ENCODE data around the gene CABLES1.
"Not testable (repeated sequence)": the region's sequence is repeated elsewhere in the genome, so short reads cannot be mapped to it uniquely, and the experiment has no call there.

CABLES1 gene

GRCh38 chr18:23280844-23281243 lies 145.6 kb downstream of the CABLES1 start:
- no peak for DNase-seq (ENCODE audit: low read depth)
- TF ChIP-seq CTCF (IDR thresholded peaks at IDR 0.05; ENCODE audit: low read depth, low read length, missing control alignments): no peak

DNA sequence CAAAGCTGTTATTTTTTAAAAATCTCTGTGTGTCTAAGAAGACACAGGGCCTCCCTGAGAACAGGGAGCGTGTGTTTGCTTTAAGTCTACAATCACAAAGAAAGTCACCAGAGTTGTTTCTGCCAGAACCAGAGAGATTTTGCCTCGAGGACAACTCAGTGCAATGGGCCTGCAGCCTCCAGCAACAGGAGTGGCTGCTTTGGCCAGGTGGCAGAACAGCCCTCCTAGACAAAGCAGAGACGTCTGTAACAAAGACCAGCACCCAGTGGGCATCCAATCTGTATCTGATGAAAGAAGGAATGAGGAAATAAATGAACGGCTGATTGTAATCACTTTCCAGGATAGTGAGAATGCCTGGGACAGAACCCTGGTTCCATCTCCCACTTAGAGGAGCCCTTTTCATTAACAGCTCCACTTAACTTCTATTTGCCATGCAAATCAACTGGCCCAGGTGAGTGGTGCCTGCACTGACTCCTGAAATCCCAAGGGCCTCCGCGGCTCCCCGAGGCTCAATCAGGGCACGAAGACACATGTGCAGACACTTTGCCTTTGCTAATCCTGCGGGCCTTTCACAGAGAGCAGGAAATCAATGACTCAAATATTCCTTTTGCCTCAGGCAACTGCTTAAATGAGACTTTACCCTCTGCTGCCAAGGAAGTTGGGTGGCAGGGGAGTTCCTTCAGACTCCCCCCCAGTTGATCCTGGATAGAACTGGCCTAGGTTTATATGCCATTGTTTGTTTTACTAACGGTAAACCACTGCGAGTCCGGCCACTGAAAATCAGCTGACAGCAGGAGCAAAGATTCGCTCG lies 146.5 kb downstream of the CABLES1 start:
- TF ChIP-seq CTCF (IDR thresholded peaks at IDR 0.05; ENCODE audit: low read depth, low read length, missing control alignments): no peak
- H3K4me3 ChIP-seq (ENCODE audit: low read depth, low read length): no peak overlapping the region
- DNase-seq (ENCODE audit: low read depth): no peak

More at GRCh38 chr18:23280844-23281243, 145.6 kb downstream of the CABLES1 start:
- H3K4me3 ChIP-seq (ENCODE audit: low read depth, low read length): no peak overlapping the region

DNA sequence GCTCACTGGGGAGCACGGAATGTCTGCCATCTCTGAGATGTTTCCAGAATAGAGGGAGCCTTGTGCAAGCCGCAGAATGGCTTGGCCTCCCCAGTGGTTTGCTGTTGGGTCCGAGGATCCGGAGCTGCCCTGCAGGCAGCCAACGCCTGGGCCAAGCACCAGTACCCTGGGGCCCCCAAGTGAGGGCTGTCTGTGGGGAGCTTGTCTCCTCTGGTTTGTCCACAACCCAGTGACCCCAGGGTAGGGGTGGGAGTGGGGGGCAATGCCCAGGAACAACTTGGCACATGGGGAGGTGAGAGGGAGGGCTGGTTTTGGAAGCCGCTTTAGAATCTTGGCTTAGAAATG lies 147.1 kb downstream of the CABLES1 start:
- no peak overlapping the region for H3K4me3 ChIP-seq (ENCODE audit: low read depth, low read length)
- TF ChIP-seq CTCF (IDR thresholded peaks at IDR 0.05; ENCODE audit: low read depth, low read length, missing control alignments): no peak
- DNase-seq (ENCODE audit: low read depth): no peak

DNA sequence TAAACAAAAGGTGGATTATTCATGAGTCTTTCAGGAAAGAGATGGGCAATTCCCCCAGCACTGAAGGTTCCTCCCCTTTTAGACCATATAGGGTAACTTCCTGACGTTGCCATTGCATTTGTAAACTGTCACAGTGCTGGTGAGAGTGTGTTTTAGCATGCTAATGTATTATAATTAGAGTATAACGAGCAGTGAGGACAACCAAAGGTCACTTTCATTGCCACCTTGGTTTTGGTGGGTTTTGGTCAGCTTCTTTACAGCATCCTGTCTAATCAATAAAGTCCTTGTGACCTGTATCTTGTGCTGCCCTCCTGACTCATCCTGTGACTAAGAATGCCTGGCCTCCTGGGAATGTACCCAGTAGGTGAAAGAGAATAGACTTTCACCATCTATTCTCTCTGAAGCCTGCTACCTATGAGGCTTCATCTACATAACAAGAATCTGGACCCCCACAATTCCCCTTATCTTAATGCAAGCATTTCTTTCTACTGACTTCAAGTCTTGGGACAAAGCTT lies 148.7 kb downstream of the CABLES1 start:
- H3K4me3 ChIP-seq (ENCODE audit: low read depth, low read length): no peak overlapping the region
- DNase-seq (ENCODE audit: low read depth): no peak
- no peak for TF ChIP-seq CTCF (IDR thresholded peaks at IDR 0.05; ENCODE audit: low read depth, low read length, missing control alignments)

- no peak for TF ChIP-seq CTCF (IDR thresholded peaks at IDR 0.05; ENCODE audit: low read depth, low read length, missing control alignments)
- no peak for DNase-seq (ENCODE audit: low read depth)
- no peak overlapping the region for H3K4me3 ChIP-seq (ENCODE audit: low read depth, low read length)
These were observed 149.3 kb downstream of the CABLES1 start for GRCh38 chr18:23284629-23285028.

DNA sequence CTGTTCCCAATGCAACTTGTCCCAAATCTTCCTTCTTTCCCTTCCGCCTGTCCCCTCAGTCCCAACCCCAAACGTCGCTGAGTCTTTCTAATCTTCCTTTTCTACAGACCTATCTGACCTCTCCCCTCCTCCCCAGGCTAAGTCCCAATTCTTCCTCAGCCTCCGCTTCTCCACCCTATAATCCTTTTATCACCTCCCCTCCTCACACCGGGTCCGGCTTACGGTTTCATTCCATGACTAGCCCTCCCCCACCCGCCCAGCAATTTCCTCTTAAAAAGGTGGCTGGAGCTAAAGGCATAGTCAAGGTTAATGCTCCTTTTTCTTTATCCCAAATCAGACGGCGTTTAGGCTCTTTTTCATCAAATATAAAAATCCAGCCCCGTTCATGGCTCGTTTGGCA lies 150.3 kb downstream of the CABLES1 start:
- DNase-seq (ENCODE audit: low read depth); H3K4me3 ChIP-seq (ENCODE audit: low read depth, low read length): not testable (repeated sequence)

GRCh38 chr18:23291456-23292205 lies 156.3 kb downstream of the CABLES1 start:
- DNase-seq (ENCODE audit: low read depth): no peak
- H3K4me3 ChIP-seq (ENCODE audit: low read depth, low read length): no peak overlapping the region
- no peak for TF ChIP-seq CTCF (IDR thresholded peaks at IDR 0.05; ENCODE audit: low read depth, low read length, missing control alignments)
